HTR-8/SVneo (cell line): ENCODE measurements around the gene ITPRID1.
"Not testable (repeated sequence)": the region's sequence is repeated elsewhere in the genome, so short reads cannot be mapped to it uniquely, and the experiment has no call there.

Experiments used
- DNase-seq: peaks from one replicate; pipeline ENCODE4 v3.0.0; 2011; ENCODE audit warnings: low spot score, mixed read lengths; ENCODE audit not compliant: insufficient read length
- FAIRE-seq: peaks from 2 replicates; lab custom pipeline; 2011; peaks lifted over from hg19 to GRCh38; lab: Jason Lieb, UNC

ITPRID1 gene

DNA sequence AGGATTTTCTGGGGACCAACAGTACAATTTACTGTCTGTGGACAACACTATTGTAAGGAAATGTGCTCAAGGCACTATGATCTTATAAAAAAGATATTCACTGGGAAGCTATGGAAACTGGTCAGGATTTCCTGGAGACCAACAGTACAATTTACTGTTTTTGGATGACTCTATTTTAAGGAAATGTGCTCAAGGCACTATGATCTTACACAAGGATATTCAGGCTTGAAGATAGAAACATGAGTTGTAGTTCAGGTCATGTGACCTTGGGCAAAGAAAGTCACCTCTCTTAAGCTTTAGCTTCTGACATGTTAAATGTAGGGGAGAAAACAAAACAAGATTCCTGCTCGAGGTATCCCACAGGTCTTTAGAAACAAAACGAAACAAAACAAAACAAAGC lies 1.7 kb upstream of the ITPRID1 start:
- DNase-seq (no peak), FAIRE-seq (no peak)

DNA sequence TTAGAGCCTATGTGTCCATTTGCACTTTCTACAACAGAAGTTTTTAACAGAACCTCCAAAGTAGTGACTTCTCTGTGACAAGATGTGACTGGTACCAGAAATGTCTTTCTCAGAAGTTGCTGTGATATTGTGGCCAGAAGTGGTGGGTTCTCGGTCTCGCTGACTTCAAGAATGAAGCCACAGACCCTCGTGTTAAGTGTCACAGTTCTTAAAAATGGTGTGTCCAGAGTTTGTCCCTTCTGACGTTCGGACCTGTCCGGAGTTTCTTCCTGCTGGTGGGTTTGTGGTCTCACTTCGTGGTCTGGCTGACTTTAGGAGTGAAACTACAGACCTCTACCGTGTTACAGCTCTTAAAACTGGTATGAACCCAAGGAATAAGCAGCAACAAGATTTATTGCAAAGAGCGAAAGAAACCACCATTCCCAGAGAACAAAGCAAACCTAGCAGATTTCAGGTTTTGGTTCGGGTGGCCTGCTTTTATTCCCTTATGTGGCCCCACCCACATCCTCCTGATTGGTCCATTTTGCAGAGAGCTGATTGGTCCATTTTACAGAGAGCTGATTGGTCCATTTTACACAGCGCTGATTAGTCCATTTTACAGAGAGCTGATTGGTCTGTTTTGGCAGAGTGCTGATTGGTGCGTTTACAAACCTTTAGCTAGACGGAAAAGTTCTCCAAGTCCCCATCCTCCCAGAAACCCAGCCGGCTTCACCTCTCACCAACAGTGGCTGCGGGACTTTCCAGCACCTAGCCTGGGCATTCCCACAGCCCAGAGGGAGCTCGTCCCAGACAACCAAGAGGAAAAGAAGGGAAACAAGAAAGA lies 3.0 kb downstream of the ITPRID1 start:
- DNase-seq = no peak

DNA sequence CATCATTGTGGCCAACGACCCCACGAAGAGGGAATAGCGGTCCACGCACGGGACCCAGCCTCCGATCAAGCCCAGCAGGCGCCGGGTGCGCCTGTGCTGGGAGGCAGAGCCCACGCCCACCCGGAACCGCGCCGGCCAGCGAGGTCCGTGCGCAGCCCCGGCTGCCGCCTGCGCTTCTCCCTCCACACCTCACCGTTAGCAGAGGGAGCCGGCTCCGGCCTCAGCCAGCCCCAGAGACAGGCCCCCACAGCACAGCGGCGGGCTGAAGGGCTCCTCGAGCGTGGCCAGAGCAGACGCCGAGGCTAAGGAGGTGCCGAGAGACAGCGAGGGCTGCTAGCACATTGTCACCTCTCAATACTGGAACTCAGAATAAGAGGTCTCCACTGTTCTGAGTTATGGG lies 3.6 kb downstream of the ITPRID1 start:
- no peak for DNase-seq
- FAIRE-seq = no peak

More for the DNA sequence above, 3.0 kb downstream of the ITPRID1 start:
- FAIRE-seq = no peak

DNA sequence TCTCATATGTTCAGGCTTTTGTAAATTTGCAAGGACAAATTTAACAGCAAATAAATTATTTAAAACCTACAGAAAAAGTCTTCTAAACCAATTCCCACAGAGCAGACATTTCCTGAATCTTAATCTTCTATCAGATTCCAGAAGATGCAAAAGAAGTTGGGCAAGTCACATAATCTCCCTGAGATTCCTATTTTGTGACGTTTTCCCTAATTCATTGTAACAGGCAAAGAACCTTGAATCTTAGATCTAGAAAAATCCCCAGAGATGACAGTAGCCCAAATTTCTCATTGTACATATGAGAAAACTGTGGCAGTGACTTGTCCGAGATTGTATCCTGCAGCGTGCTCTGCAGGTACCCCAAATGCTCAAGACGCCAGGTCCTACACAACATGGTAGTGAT lies 4.9 kb downstream of the ITPRID1 start:
- DNase-seq = no peak
- FAIRE-seq = no peak

DNA sequence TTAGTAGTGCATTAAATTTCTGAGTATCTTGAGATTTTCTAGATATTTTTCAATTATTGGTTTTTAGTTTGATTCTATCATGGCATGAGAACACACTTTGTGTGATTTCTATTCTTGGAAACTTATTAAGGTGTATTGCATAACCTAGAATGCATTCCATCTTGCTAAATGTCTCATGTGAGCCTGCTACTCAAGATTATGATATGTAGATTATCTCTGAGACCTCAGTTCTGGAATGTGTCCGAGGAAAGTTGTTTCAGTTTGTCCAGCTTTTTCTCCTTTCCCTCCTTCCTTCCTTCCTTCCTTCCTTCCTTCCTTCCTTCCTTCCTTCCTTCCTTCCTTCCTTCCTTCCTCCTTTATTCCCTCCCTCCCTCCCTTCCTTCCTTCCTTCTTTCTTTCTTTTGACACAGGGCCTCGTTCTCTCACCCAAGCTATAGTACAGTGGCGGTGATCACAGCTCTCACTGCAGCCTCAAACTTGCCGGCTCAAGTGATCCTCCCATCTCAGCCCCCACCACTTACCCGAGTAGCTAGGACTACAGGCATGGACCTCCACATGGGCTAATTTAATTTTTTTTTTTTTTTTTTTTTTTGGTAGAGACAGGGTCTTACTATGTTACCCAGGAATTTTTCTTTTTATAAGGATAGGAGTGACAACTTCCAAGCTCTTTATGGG lies 7.6 kb downstream of the ITPRID1 start:
- FAIRE-seq (no peak), DNase-seq (no peak)

DNA sequence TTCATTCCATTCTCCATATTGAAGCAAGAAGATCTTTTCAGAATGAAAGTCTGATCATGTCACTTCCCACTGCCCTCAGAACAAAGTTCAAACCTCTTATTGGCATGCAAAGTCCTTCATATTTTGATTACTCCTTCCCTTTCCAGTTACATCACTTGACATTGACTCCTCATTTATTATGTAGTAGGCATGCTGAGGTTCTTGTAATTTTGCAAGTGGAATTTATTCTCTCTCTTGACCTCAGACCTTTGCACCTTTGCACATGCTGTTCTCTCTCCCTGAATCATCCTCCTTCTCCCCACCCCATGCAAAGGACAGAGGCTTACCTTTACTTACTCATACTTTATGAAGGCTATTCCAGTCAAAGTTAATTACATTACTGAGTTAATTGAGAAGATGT lies 13.0 kb downstream of the ITPRID1 start:
- DNase-seq (no peak), FAIRE-seq (no peak)

DNA sequence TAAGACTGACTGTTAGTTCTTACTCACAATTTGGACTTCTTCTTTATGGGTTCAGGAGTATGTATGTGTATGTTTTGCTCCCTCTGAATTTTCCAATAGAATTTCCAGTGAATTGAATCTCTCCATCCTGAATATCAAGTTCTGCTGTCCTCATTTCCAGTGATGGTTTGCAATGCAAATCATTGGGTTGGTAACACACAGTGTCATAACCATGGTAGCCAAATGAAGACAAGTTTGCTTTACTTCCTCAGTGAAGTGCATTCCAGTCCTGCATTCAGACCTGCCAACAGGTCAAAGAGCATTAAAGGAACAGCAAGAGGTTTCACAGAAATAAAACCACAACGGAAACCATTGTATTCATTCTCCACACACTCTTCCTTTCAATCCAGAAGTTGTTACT lies 15.2 kb downstream of the ITPRID1 start:
- no peak for FAIRE-seq
- no peak for DNase-seq

DNA sequence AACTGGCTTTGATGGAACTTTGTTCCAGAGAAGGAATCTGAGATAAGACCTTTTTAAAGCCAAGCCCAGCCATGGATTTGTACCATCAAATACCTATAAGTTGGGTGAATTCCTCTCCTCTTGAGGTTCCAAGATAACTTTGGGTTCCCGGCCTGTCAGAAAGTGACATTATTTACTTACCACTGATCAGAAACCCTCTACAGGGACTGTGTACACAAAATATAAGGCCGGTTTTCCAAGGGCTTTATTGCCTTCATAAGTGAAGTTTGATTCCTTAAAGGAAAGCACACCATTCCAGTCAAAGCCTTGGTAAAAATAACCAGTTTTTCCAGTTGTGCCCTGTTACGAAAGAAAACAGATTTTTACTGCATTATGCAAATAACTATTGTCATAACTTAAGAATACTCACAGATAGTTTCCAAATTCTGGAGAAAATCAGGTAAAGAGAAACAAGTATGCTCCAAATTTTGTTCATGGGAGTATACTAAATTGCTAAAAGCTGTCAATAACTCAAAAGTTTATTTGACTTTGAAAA lies 26.8 kb downstream of the ITPRID1 start:
- FAIRE-seq = not testable (repeated sequence)

DNA sequence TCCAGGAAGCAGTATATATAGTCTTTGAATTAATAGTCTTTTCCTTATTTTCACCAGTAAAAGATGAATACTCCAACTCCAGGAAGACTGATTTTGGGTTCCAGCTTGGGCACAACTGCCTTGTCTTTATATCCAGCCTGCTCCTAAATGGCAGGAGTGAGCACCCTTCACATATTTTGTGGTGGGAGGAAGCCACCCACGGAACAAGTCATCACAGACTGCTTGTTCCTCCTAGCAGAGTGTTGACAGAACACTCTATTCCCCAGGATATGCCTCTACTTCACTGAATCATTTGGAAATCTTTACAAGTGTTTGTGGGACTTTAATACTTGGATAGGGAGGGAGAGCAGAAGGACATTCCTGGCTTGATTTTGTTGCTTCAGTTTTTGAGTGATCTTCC lies 31.7 kb downstream of the ITPRID1 start:
- FAIRE-seq (no peak), DNase-seq (no peak)

More for the DNA sequence above, 26.8 kb downstream of the ITPRID1 start:
- not testable (repeated sequence) for DNase-seq

DNA sequence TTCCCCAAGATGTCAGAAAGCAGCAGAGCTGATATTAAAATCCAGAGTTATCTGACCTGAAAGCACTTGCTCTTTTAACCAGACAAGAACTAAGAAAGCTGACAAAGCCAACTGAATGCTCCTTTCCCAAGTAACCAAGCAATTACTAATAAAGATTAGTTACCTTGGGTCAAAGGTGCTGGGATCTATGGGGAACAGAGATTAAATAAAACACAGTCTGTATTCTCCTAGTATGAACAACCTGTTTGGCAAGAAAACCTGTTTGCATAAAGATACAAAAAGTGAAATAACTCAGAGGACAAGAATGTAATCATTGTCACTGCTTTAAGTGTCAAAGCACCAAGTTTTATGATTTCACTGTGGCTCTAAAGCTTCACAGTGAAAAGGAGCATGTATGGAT lies 35.7 kb downstream of the ITPRID1 start:
- FAIRE-seq (no peak), DNase-seq (no peak)

DNA sequence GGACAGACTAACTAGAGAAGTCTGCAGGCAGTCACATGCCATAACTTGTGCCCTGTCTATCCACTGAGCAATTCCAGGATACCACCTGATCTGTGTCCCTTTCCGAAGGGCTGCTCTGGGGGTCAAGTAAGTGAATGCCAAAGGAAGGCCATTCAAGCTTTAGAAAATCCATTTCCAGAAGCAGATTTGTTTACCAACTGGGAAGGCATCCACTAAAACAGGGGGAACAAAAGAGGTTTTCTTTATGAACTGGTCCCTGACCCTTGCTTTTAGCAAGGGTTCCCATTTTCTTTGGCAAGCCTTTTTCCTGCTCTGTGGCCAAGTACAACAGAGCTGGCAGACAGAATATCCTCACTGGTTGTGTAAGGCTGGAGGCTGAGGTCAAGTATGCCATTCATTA lies 36.5 kb downstream of the ITPRID1 start:
- no peak for FAIRE-seq
- DNase-seq = no peak

DNA sequence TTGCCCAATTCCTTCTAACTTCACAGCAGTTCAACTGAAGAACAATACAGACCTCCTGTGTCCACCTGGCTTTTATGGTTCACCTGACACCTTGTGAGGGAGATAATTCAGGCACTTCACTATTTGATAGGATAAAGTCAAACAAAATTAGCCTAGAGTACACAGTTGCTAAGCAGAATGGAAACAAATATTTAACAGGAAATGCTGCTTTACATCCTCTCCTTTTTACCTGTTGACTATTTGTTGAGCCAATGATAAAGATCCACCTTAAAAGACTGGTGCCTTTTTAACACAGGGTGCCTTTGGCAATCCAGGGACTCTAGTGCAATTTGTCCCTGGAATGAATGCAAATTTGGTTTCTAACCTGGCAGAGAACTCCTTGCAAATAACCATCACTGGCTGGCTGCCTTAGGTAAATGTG lies 39.8 kb downstream of the ITPRID1 start:
- DNase-seq = no peak
- FAIRE-seq = no peak

DNA sequence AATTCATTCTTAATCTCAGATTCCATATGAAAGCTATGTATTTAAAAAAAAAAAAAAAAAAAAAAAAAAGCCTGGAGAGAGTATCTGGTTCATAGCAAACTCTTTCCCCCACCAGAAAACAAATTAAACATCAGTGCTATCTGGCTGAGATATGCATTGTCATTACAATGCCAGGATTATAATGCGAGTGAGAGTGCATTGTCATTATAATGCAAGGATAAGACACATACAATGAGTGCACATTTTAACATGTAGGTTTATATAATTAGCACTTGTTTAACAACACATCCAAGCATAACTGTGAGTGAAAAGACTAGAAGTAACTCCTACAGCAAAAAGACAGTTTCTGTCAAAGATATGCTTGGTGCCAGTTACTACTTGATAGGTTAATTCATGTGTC lies 48.1 kb downstream of the ITPRID1 start:
- DNase-seq (no peak), FAIRE-seq (no peak)

DNA sequence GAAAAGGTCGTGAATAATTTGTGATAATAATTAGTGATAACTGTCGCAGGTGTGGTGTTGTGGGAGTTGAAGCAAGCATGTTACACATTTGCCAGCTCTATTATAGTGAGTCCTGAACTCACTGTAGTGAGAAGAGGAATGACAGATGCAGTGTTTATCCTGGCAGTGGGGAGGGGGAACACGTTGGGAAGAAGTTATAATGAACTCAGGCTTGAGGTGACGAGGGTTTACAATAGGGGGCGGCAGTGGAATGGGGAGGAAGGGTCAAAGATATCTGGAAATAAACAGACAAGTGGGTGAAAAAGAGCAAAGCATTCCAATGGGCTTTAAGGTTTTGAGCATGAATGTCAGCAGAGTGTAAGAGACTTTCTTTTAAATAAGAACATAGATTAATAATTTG lies 49.6 kb downstream of the ITPRID1 start:
- FAIRE-seq (no peak), DNase-seq (no peak)

DNA sequence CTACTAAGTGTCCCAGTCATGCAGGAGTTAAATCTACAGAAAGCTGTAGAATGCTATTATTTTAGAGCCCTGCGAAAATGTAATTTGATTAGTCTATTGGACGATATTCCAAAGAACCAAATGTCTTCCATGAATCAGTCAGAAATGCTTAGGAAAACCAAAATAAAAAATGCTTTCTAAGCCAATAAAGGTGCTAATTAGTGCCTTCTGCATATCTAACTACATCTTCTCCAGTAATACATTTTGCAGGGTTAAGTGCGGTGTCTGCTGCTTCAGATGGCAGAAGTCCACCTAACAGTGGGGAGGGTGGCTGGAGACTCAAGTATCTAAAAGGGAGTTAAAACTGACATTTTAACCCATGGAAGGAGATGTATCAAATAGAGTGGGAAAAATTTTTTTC lies 50.1 kb downstream of the ITPRID1 start:
- DNase-seq (no peak), FAIRE-seq (no peak)

DNA sequence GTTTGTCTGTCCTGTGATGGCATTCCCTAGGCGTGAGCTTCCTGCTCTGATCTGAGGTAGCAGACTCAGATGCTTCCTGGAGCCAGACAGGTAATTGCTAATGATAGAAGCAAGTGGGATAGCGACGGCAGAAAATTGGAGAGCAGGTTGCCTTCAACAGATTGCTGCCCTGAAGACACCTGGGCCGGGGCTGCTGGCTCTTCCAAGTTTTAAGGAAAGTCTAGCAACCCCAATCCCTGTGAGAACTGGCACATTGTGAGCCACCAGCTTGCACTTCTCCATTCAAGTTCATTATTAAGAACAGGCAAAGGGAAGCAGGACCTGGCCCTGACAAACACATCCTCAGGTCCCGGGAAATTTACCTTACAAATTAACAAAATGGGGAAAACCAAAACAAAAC lies 50.8 kb downstream of the ITPRID1 start:
- FAIRE-seq = no peak
- no peak for DNase-seq

DNA sequence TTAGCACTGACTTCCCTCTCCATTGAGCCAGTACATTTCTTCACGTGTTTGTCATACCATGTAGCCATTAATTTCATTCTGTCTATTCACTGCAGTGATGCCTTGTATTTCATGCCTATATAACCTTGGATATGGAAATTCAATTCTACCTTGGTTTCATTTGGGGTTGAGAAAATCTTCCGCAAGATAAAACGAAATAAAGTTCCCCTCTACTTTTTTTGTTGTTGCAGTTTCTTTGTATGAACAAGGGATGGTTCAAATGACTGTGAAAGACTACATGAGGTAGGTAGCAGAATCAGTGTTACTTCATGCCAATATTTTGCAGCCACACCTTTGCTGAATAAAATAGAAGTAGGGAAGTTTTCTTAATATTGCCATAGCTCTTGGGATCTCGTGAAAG lies 55.6 kb downstream of the ITPRID1 start:
- no peak for DNase-seq
- FAIRE-seq = no peak

DNA sequence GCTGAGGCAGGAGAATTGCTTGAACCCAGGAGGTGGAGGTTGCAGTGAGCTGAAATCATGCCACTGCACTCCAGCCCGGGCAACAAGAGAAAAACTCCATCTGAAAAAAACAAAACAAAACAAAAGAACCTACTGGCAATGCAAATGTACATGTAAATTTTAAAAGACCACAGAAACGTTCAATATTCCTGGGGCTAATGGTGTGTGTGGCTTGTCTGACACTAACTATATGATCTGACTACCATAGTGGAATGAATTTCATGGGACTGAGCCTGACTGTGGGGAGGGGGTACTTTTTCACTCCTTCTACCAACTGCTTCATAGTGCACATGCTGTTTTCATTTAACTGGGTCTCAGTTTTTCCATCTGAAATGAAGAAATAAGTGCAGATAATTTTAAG lies 69.6 kb downstream of the ITPRID1 start:
- no peak for DNase-seq
- no peak for FAIRE-seq

DNA sequence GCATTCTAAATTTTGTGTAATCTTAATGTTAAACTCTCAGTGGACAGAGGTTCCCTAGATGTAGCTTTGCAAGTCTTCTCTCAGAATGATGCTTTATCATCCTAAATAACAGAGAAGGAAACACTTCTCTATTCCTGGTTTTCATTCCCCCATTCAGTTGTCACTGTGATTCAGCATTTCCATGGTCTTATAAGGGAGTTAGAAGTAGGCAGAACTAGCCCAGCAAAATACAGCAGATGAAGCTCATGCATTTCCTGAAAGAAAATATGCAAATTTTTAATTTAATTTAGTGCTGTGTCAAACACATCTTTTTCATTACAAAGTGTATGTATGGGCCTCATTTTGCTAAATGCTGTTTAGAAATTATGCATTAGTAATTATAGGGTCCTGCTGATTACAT lies 70.1 kb downstream of the ITPRID1 start:
- FAIRE-seq = no peak
- no peak for DNase-seq

DNA sequence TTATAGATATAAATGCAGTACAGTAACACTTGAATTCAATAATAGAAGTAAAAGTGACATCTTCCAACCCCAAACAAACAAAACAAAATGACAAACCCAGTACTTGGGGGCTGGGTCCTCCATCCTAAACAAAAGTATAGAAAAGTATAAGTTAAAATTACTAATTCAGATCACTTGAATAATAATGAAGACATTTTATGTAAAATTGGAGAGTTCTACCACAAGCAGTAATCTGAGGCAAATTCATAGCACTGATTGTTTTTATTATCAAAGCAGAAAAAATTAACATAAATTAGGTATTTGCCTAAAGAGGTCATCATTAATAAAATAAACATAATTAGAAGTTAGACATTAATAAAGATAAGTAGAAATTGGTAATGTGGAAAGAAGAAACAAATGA lies 81.5 kb downstream of the ITPRID1 start:
- DNase-seq = no peak
- no peak for FAIRE-seq

DNA sequence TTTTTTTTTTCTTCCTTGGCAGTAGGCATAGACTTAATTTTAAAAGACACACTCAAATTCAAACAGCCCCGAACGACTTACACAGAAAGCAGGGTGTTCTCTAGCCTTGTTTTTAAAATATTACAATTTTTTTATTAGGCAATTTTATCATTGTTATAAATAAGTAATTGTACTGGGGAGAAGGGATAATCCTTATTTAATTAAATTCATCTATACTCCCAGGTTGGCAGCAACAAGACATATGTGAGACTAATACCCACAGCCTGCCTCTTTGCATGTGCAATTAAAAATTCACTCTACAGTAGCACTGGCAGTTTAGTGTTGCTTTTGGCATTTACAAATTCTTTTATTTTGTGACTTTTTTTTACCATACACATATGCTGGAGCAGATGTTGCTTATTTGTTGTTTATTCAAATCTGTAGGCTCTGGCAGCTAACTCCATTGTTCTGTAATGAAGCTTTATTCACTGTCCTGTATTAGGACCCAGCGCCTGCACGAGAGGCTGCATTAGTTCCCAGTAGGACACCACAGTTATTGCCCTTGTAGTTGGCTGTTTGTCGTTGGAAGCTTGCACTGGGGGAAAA lies 88.2 kb downstream of the ITPRID1 start:
- DNase-seq (no peak), FAIRE-seq (no peak)
